ENCODE results near the gene CEP57L1. TPM values are rescaled to one million over a fixed set of nuclear protein-coding genes. Genes with fewer than 3 reads are reported as not detected.

The CEP57L1 gene
- total RNA-seq, 1 donor from 2014 or later = 13.5 TPM

DNA sequence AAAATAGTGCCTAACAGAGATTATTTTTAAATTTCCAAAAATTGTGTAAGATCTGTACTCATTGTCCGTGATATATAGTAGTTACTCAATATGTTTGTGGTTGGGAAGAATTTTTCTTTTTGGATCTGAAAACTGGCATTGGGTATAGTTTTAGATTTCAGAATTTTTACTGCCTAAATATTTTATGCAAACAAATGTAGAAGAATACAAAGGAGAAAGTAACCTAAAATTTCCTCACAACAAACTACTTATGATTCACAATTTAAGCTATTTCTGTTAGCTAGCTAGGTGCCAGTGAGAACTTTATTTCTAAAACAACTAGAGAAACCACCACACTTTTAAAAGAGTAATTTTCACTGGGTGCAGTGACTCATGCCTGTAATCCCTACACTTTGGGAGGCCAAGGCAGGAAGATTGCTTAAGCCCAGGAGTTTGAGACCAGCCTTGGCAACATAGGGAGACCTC is 39.5 kb upstream of the CEP57L1 start:
- H3K27ac ChIP-seq = peak overlapping the region; percentile 29
- TF ChIP-seq POLR2A (IDR thresholded peaks at IDR 0.05) (no peak), POLR2AphosphoS5 (IDR thresholded peaks at IDR 0.05; ENCODE audit: insufficient read depth in 1 of 2, low read depth in 1 of 2) (peak in 1 of 2 donors; percentile 8), CTCF (IDR thresholded peaks at IDR 0.05) (no peak)

DNA sequence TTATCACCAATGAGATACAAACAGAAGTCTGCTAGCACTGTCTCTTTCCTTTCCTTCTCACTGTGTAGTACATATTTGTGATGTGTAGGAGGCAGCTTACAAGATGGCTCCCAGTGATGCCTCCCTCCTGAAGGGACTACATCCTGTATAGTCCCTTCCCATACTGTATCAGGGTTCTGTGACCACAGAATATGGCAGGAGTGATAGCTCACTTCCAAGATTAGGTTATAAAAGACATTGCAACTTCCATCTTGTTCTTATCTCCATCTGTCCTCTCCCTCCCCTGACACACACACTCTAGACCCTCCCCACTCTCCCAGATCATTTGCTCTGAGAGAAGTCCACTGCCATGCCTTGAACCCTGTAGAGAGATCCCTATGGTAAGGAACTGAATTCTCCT is 38.6 kb upstream of the CEP57L1 start:
- intact Hi-C loops (cut with DNase I) = loop anchor here (10.0 kb wide), 1 partner anchor 1402 kb away; no protein-coding TSS in a partner anchor
- H3K9me3 ChIP-seq = no peaks in the 10 kb centered on the region
- no peak overlapping the region for H3K4me3 ChIP-seq
- no peak for DNase-seq (ENCODE audit: extremely low spot score in 2 of 2)
- peaks cover 52% of the 10 kb centered on the region for H3K4me1 ChIP-seq
- no peaks in the 10 kb centered on the region for H3K27me3 ChIP-seq
- TF ChIP-seq POLR2AphosphoS5 (IDR thresholded peaks at IDR 0.05; ENCODE audit: insufficient read depth in 1 of 2, low read depth in 1 of 2) = no peak
- no peak for TF ChIP-seq POLR2A (IDR thresholded peaks at IDR 0.05)
- no peak for TF ChIP-seq CTCF (IDR thresholded peaks at IDR 0.05)
- peak overlapping the region; percentile 29 for H3K27ac ChIP-seq
- H3K36me3 ChIP-seq = no peaks in the 10 kb centered on the region

More for the DNA sequence above, 39.5 kb upstream of the CEP57L1 start:
- peaks cover 56% of the 10 kb centered on the region for H3K4me1 ChIP-seq
- no peaks in the 10 kb centered on the region for H3K9me3 ChIP-seq
- no peaks in the 10 kb centered on the region for H3K27me3 ChIP-seq
- no peak overlapping the region for H3K4me3 ChIP-seq
- DNase-seq (ENCODE audit: extremely low spot score in 2 of 2) = no peak
- intact Hi-C loops (cut with DNase I) = loop anchor here (10.0 kb wide), 1 partner anchor 1401 kb away; no protein-coding TSS in a partner anchor
- H3K36me3 ChIP-seq = no peaks in the 10 kb centered on the region

DNA sequence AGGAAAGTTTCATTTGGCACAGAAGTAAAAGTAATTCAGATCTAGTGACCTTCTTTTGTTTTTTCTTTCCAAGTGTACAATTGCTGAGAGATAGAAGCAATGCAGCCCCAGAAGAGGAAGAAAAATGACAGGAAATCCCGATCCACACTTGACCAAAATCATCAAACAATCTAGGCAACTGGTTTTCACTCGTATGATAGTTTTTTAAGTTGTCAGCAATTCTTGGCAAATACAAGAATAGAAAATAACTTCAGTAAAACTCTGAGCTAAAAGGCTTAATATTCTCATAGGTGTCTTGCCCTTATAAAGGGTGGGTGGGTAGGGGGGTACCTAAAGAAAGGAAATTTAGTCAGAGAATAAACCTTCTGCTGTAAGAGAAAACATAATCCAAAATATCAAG is 36.7 kb upstream of the CEP57L1 start:
- Histone ChIP-seq H3K36me3 (no peaks in the 10 kb centered on the region), H3K27me3 (no peaks in the 10 kb centered on the region), H3K9me3 (no peaks in the 10 kb centered on the region), H3K4me1 (peaks cover 37% of the 10 kb centered on the region), H3K27ac (no peak overlapping the region), H3K4me3 (no peak overlapping the region)
- intact Hi-C loops (cut with DNase I) = loop anchor here (10.0 kb wide), 1 partner anchor 1404 kb away; no protein-coding TSS in a partner anchor
- TF ChIP-seq POLR2A (IDR thresholded peaks at IDR 0.05) (no peak), CTCF (IDR thresholded peaks at IDR 0.05) (no peak), POLR2AphosphoS5 (IDR thresholded peaks at IDR 0.05; ENCODE audit: insufficient read depth in 1 of 2, low read depth in 1 of 2) (no peak)
- DNase-seq (ENCODE audit: extremely low spot score in 2 of 2) = no peak

- Histone ChIP-seq H3K27me3 (no peaks in the 10 kb centered on the region), H3K36me3 (no peaks in the 10 kb centered on the region), H3K4me3 (no peak overlapping the region), H3K27ac (no peak overlapping the region), H3K9me3 (no peaks in the 10 kb centered on the region), H3K4me1 (peaks cover 33% of the 10 kb centered on the region)
- no peak for TF ChIP-seq CTCF (IDR thresholded peaks at IDR 0.05)
- no peak for TF ChIP-seq POLR2AphosphoS5 (IDR thresholded peaks at IDR 0.05; ENCODE audit: insufficient read depth in 1 of 2, low read depth in 1 of 2)
- TF ChIP-seq POLR2A (IDR thresholded peaks at IDR 0.05) = no peak
- intact Hi-C loops (cut with DNase I) = loop anchor here (10.0 kb wide), 1 partner anchor 1404 kb away; no protein-coding TSS in a partner anchor
- DNase-seq (ENCODE audit: extremely low spot score in 2 of 2) = no peak
Observed at GRCh38 chr6:109059153-109059552, 36.2 kb upstream of the CEP57L1 start.

DNA sequence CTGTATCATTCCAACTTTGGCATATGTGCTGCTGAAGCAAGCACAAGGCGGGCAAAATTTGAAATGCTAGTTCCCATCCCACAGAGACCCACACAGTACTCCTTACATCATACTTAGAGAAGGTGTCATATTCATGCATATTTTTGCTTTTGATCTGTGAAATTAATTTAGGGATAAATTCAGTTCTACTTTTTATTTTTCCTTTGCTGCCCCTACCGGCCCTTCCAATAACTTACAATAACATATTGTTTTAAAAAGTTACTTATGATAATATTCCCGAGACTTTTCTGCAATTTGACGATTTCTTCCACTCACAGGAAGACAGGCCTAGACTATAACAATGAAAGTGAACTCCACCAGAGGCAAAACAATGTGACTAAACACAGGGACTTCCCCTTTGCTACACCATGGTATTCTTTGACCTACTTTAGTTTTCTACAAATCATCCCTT is 35.7 kb upstream of the CEP57L1 start:
- H3K27me3 ChIP-seq = no peaks in the 10 kb centered on the region
- no peak overlapping the region for H3K4me3 ChIP-seq
- TF ChIP-seq POLR2AphosphoS5 (IDR thresholded peaks at IDR 0.05; ENCODE audit: insufficient read depth in 1 of 2, low read depth in 1 of 2) (peak in 1 of 2 donors; percentile 24), CTCF (IDR thresholded peaks at IDR 0.05) (peak in 1 of 3 experiments; percentile 8), POLR2A (IDR thresholded peaks at IDR 0.05) (no peak)
- H3K9me3 ChIP-seq = no peaks in the 10 kb centered on the region
- intact Hi-C loops (cut with DNase I) = loop anchor here (10.0 kb wide), 1 partner anchor 1405 kb away; no protein-coding TSS in a partner anchor
- no peak for DNase-seq (ENCODE audit: extremely low spot score in 2 of 2)
- H3K36me3 ChIP-seq = no peaks in the 10 kb centered on the region
- peaks cover 33% of the 10 kb centered on the region for H3K4me1 ChIP-seq
- H3K27ac ChIP-seq = no peak overlapping the region
